ENCODE data around the gene DCUN1D5.

The DCUN1D5 gene

DNA sequence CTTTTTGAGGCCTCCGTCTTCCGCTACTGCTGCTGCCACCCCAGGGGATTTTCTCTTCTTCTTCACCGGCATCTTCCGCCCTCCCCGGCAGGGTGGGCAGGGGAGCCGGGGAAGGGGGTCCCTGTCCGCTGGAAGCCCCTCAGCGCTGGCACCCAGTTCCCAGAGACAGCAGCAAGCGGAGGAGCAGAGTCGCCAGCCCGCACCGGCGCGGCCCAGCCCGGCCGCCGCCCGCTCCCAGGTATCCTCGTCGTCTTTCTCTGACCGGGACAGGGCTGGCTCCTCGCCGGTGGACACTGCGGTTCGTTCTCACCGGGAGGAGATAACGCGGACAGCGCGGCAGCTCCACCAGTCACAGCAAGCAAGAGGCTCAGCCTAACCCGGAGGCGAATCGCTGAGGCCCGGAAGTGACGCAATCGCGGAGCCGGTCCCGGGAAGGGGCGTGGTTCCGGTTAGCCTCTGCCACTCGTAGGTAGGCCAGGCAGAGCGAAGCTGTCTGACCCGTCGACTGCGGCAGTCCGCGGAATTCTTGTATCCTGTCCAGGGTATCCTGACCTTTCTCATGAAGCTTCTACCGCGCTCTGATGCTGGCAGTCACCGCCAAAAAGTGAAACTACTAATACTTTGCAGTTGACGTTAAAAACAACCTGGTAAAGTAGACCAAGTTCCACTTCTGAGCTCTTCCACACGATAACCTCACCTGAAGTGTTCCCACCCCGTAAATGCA is at the start of gene DCUN1D5:
DCUN1D5 (minus strand) TSS at position 360 of the 724 bp plus-strand sequence; CDS start at position 72, 288 bp downstream.
- in situ Hi-C loops (cut with HindIII; ENCODE audit: low sequenced_read_pairs) = no loop called here

DNA sequence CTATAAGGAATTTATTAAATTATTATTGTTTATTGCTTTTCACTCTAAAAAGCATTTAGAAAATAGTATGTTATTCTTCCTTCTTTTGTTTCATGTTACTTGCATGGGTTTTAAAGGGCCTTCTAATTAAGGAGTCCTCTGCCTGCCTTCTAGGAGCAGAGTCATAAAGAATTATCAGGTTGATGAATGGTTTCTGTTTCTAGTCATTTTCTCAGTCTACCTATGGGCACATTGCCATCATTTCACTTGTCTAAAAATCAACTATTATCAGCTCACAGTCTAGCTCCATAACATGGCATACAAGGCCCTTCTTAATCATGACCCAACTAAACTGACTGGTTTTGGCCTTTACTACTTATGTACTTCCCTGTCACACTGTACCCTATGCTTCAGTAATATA is 33.5 kb upstream of the DCUN1D5 start:
- in situ Hi-C loops (cut with HindIII; ENCODE audit: low sequenced_read_pairs) = no loop called here

DNA sequence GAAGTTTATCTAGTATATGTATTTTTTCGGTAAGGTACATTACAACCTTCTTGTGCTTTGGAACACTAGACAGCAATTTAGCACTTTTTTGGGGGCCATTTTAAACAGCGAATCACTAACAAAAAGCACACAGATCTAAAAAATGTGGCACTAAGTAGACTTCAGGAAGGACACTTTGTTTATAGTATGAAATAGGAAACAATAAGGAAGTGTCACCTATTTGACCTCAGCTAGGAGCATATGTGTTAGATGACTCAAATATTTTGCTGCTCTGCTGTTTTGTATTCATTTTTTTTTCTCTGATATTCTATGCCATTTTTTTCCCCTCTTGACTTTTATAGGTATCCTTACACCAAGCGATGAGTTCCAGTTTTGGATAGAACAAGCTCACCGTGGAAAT is 22.9 kb upstream of the DCUN1D5 start:
- in situ Hi-C loops (cut with HindIII; ENCODE audit: low sequenced_read_pairs) = no loop called here

DNA sequence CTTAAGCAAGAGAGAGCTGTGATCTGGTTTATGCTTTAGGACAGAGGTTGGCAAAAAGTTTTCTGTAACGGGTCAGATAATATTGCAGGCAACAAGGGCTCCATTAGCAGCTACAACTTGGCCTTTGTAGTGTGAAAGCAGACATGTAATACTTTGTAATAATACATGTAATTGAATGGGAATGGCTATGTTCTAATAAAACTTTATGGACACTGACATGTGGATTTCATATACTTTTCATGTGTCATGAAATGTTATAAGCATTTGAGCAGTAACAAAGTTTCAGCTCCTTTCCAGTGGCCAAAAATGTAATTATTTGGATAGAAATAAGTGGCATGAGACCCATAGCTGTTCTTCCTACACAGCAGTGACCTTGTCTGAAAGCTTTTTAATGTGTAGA is 20.4 kb upstream of the DCUN1D5 start:
- in situ Hi-C loops (cut with HindIII; ENCODE audit: low sequenced_read_pairs) = no loop called here

DNA sequence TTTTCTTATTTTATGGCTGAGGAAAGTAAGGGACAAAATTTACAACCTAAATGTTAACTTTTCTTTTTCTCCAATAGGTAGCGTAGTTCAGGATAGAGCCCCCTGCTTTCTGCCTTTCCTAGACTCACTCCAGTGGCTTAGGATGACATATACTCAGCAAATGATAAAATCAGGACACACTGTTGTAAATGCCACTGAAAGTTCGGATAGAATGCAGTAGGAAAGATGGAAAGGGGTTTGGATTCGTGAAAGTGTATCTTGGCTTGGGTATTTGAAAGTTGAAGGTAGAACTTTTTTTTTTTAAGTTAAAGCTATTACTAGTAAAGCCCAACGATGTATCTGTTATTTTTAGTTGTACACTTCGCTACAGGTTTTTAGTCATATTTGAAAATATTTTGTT is 19.4 kb upstream of the DCUN1D5 start:
- in situ Hi-C loops (cut with HindIII; ENCODE audit: low sequenced_read_pairs) = no loop called here

DNA sequence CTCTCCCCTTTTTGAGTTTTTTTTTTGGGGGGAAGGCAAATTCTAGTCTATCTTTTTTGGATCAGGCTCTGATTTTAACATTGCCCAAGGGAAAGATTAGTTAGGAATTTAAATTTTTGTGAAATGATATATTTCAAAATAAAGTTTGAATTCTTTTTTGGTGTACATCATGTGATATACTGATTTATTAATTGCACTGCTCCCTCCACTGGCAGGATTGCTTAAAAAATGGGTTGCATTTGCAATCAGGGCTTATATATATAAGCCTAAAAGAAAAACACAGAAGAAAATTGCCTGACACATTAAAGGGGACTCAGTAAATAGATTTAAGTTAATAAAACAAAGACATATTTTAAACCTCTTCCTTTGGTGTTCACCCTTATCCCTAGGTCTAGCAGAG is 18.4 kb upstream of the DCUN1D5 start:
- in situ Hi-C loops (cut with HindIII; ENCODE audit: low sequenced_read_pairs) = no loop called here

DNA sequence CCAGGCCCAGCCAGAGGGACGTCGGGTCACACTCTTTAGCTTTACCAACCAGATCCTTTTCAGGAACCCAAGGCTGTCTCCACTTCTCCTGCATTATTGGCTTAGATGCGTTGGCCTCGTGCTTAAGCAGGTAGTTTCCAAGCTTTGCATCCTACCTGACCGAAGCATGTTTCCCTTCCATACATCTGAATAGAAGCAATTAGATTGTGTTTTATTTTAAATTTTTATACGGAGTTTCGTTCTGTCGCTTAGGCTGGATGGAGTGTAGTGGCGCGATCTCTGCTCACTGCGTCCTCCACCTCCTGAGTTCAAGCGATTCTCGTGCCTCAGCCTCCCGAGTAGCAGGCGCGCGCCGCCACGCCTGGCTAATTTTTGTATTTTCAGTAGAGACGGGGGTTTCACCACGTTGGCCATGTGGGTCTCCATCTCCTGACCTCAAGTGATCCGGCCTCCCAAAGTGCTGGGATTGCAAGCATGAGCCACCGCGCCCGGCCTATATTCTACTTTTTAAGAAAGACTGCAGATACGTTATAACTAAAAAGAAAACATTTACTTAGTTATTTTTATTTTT is 17.9 kb upstream of the DCUN1D5 start:
- in situ Hi-C loops (cut with HindIII; ENCODE audit: low sequenced_read_pairs) = no loop called here

DNA sequence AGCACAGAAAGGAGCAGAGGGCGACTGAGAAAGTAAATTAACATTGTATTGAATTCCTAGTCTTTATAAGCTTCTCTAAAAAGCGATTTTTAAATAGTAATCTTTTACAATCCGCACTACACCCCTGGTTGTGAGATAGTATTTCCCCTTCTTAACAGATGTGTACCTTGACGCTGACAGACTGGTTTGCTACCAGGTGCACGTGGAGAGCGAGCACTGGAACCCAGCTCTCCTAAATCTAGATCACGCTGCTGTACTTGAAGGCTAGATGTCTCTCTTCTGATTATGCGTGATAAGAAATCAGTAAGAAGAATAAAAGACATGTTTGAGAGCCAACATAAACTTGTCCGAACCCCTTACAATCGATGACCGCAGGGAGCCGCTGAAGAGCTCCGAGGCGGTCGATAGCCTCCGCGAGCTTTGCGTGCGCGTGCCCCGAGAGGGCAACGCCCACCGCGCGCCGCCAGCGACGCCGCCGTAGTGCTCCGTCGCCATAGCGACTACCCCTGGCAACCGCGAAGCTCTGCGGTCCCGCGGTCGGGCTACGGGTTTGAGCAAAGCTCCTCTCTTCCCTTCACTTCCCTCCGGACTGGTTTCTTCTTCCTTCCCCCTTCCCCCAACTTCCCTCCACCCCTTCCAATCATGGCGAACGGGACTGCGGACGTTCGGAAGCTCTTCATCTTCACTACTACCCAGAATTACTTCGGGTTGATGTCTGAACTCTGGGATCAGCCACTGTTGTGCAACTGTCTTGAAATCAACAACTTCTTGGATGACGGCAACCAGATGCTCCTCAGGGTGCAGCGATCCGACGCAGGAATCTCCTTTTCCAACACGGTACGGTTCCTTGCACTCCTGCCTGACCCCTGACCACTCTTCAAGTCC is 17.2 kb upstream of the DCUN1D5 start, which contains the start of gene DYNC2H1:
DYNC2H1 (plus strand) TSS at position 494 of the 885 bp plus-strand sequence; CDS start at position 643, 149 bp downstream.
- in situ Hi-C loops (cut with HindIII; ENCODE audit: low sequenced_read_pairs) = no loop called here

DNA sequence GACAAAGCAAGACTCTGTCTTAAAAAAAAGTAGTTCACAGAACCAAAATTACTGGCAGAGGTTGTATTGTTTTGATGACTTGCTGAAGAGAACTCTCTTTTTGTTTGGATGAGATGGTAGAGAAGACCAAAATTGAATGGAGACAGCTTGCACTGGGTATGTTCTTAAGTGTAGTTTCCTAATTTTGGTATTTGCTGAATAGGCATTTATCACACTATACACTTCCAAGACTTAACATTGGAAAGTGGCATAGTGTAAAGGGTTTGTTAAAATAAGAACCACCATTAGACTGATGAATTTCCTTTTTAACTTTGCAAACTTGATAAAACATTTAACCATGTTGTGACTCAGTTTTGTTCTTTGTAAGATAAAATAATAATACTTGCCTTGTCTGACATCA is 5.3 kb upstream of the DCUN1D5 start:
- in situ Hi-C loops (cut with HindIII; ENCODE audit: low sequenced_read_pairs) = no loop called here

DNA sequence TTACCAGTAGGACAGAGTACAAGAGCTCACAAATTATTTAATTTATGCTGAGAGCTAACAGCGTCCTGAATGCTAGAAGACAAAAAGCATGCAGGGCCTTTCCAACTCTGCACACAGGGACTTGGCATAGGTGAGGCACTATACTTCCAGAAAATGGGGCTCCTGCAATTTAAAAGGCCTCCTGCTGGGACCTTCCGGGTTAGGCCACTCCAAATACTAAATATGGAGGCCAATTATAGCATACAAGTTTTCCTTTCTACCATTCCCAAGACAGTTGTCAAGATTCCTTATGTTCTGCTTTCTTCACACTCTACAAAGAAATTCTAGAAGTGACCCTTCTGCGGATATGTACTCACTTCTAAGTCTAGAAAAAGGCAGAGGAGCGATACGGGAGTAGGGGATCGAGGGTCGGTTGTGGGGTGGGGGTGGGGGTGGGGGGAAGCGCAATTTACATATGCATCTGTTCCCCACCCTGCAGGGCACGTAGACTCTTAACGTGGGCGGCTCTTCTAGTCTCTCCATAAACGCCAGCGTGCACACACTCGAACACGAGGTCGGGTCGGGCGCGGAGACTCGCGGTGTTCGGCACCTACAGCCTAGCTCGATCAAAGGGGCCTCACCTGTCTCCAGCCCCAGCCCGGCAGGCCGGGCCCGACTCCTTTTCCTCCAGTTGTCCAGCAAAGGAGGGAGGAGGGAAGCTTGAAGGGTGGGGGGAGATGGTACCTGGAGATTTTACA is 728 bp downstream of the DCUN1D5 start:
- in situ Hi-C loops (cut with HindIII; ENCODE audit: low sequenced_read_pairs) = no loop called here

DNA sequence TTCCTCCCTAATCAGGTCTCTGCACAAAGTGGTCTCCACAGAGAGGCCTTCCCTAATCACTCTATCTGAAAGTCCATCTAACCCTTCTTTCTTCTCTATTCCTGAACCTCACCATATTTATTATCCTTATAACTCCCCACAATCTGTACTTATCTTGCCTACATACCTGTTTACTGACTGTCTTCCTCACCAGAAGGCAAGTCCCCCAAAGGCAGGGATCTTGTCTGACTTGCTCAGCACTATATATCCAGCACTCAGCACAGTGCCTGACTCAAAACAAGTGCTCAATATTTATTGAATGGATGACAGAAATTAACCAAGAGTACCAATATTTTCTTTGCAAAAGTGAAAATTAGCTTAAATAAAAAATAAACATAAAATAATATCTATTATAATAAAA is 5.5 kb downstream of the DCUN1D5 start:
- in situ Hi-C loops (cut with HindIII; ENCODE audit: low sequenced_read_pairs) = no loop called here

DNA sequence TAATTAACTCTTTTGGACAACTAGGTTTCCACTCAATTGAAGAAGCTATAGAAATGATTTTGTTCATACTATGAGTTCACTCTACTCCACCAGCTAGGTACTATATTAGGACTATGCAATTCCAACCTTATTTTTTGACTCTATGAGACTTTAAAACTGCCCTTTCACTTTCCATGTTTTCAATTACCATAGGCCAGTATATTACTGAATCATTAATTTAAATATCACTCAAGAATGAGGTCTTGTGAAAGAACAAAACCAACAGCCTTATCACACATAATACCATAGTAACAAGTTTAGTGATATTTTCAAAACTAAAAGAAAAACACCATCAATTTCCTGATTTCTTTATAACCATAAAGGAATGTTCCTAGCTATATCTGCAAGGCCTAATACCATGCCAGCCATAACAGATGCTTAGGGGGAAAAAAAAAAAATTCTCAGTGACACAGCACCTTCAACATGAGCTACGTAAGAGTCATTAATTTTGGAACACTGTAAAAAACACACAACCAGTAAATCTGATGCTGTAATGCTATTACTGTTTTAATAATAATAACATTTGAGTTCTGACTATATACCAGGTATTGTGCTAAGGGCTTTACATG is 6.1 kb downstream of the DCUN1D5 start:
- in situ Hi-C loops (cut with HindIII; ENCODE audit: low sequenced_read_pairs) = no loop called here

DNA sequence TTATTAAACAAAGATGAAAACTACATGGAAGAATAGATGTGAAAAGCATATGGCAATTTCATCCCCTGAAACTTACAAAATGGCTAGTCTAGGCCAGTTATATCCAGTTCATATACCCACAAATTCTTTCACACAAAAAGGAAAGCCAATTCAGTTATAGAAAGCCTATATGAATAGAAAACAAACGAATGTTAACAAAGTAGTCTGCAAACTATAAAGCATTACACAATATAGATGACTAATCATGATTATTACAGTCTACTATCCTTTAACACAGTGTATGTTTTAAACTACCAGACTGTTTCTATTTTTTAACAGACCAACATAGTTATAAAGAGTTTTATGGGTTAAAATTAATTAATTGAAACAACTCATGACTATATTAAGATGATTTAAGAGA is 12.1 kb downstream of the DCUN1D5 start:
- in situ Hi-C loops (cut with HindIII; ENCODE audit: low sequenced_read_pairs) = no loop called here

DNA sequence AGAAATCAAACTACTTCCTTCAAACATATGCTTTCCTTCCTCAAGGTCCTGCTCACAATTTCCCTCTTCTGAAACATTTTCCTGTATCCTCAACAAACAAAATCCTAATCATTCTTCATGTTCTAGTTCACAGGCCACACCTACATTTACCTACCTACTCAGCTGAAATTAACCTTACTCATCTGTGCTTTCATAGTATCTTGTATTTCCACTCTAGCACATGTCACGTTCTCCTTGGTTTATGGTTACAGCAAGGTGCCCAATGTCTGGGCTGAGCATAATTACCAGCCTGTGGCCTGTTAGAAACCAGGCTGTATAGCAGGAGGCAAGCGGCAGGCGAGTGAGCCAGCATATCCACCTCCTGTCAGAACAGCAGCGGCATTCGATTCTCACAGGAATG is 13.2 kb downstream of the DCUN1D5 start:
- in situ Hi-C loops (cut with HindIII; ENCODE audit: low sequenced_read_pairs) = no loop called here

DNA sequence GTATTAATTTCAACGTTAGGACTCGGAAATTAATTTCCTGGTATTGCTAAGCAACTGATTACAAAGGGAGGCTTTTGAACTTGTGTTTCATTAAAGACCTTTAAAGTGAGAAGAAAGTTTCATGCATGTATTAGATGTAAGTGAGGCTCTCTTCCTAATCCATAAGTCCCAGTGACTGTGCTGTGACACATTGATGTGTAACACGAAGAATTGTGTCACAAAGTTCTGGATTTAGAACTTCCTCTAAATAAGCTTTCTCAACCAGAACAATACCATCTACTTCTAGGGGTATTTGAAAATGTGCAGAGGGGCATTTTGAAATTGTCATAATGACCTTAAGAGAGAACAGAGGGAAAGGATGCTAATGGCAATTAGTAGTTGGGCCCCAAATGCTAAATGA is 14.4 kb downstream of the DCUN1D5 start:
- in situ Hi-C loops (cut with HindIII; ENCODE audit: low sequenced_read_pairs) = no loop called here

DNA sequence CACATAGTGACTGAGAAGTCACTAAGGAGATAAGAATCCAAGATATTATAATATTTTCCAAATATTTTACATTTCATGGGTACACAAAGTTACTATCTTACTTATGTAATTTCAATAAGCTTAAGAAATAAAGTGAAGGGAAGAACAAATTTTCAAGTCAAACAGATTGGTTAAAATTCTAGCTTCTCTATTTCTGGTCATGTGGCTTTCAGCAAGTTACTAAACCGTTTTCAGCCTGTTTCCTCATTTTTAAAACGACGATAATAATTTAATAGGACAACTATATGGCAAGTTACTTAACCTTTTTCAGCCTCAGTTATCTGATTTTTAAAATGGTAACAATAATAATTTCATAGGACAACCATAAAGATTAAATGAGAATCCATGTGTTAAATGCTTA is 15.6 kb downstream of the DCUN1D5 start:
- in situ Hi-C loops (cut with HindIII; ENCODE audit: low sequenced_read_pairs) = no loop called here

DNA sequence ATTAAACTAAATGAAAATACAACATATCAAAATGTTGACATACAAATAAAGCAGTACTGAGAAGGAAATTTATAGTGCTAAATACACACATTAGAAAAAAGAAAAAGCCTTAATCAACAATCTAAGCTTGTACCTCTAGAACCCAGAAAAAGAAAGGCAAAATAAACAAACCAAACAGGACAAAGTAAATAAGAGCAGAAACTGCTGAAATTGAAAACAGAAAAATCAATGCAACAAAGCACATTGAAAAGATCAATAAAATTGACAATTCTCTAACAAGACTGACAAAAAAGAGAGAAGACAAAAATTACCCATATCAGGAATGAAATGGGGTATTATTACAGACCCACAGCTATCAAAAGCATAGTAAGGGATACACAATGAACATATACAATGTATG is 21.0 kb downstream of the DCUN1D5 start:
- in situ Hi-C loops (cut with HindIII; ENCODE audit: low sequenced_read_pairs) = no loop called here

DNA sequence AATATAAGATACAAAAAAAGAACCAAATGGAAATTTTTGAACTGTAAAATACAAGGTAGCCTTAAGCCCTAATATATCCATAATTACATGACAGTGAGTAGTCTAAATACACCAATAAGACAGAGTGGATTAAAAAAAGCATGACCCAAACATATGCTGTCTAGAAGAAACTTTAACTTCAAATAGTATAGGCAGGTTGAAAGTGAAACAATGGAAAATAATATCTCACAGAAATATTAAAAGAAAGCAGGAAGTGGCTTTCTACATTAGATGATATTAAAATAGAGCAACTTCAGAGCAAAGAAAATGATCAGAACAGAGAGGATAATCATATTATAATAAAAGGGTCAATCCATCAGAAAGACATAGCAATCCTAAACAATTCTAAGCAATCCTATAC is 21.8 kb downstream of the DCUN1D5 start:
- in situ Hi-C loops (cut with HindIII; ENCODE audit: low sequenced_read_pairs) = no loop called here

DNA sequence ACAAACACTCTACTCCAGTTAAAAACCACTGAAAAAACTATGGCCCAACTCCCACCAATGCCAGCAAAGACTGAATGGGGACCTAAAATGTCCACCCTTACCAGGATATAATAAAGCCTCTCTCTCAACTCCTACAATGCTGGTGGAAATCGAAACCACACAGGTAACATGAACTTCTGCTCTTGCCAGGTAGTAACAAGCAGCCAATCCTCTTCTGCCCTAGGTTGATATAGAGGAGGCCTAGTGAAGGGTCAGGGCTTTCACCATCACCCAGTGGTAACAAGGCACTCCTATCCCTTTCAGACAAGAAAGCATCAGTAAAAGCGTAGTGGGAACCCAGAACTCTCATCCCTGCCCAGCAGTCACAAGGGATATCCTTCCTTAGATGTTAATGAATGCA is 22.6 kb downstream of the DCUN1D5 start:
- in situ Hi-C loops (cut with HindIII; ENCODE audit: low sequenced_read_pairs) = no loop called here

DNA sequence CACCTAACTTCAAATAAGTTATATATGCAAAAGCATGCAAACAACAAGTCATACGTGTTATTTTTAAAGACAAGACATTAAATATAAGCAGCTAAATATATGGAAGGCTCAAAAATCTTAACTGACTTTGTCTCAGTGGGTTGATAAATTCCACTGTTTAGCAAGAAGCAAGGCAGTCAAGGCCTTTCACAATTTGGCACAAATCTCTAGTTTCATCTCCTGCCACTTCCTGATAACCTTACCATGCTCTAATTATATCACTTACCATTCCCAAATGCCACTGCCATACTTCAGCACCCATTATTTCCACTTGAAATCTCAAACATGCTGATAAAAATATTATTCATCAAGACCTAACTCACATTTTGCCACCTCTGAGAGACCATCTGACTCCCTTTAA is 24.8 kb downstream of the DCUN1D5 start:
- in situ Hi-C loops (cut with HindIII; ENCODE audit: low sequenced_read_pairs) = no loop called here

DNA sequence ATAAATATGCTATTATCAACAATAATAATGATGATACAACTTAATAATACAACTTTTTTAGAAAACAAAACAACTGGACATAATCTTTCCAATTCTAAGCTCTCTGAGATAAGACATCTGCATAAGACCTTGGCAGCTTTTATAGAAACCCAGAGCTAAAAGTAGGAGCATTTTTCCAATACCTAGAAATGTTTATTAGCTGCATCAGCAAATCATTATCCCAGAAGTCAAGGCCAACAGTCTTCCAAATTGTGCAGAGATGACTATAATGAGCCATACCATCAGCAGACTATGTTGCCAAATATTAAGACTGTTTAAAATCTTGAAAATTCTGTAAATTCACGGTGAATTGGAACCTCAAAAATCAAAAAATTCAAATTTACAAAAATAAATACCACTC is 30.3 kb downstream of the DCUN1D5 start:
- in situ Hi-C loops (cut with HindIII; ENCODE audit: low sequenced_read_pairs) = no loop called here
